ENCODE results near the gene KCNAB2.

DNA sequence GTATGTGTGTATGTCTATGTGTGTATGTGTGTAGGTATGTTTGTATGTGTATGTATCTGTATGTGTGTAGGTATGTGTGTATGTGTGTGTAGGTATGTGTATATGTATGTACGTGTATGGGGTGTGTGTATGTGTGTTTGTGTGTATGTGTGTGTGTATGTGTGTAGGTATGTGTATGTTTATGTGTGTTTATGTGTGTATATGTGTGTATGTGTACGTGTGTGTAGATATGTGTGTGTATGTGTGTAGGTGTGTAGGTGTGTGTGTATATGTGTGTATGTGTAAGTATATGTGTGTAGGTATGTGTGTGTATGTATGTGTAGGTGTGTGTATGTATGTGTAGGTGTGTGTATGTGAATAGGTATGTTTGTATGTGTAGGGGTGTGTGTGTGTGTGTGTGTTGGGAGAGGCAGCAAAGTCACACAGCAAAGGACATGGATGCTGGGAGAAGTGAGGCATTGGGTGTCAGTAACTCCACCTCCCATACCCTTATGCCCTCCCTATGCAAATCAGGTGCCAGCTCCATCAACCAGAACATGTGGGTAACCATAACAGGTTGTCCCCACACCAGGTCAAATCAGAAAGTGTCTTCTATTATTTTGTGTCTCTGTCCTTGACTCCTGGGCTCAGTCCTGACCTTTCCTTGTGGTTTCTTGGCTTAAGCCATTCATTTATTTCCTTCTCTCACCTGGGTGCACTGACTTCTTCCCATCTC is 15.0 kb upstream of the KCNAB2 start:
- TF ChIP-seq, protein P1, sequence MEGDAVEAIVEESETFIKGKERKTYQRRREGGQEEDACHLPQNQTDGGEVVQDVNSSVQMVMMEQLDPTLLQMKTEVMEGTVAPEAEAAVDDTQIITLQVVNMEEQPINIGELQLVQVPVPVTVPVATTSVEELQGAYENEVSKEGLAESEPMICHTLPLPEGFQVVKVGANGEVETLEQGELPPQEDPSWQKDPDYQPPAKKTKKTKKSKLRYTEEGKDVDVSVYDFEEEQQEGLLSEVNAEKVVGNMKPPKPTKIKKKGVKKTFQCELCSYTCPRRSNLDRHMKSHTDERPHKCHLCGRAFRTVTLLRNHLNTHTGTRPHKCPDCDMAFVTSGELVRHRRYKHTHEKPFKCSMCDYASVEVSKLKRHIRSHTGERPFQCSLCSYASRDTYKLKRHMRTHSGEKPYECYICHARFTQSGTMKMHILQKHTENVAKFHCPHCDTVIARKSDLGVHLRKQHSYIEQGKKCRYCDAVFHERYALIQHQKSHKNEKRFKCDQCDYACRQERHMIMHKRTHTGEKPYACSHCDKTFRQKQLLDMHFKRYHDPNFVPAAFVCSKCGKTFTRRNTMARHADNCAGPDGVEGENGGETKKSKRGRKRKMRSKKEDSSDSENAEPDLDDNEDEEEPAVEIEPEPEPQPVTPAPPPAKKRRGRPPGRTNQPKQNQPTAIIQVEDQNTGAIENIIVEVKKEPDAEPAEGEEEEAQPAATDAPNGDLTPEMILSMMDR (IDR thresholded peaks at IDR 0.05; ENCODE audit: low read length): no peak
- no peak for TF ChIP-seq EZH2 (IDR thresholded peaks at IDR 0.05; ENCODE audit: borderline replicate concordance, low read length)
